Peyer's patch (tissue), 4 donors: ENCODE results near the gene LRRK1.

Experiments used
- CTCF ChIP-seq, 6 experiments: fragments of 450-650 bp in 4 of 6; fragments of 200-600 bp in 2 of 6; sonication (generic) in 1 of 6; IDR thresholded peaks; one replicate each; pipeline ENCODE4 v1.5.1; 2017 to 2019; ENCODE audit warnings: antibody characterized with exemption in 6 of 6, mild to moderate bottlenecking in 3 of 6, moderate library complexity in 1 of 6
- POLR2A ChIP-seq, 2 donors: fragments of 450-650 bp; IDR thresholded peaks; one replicate each; pipeline ENCODE4 v1.5.1; 2017; ENCODE audit warnings: antibody characterized with exemption in 2 of 2, mild to moderate bottlenecking in 2 of 2, moderate library complexity in 2 of 2

GRCh38 chr15:100947760-100948429, 28.7 kb downstream of the LRRK1 start:
- TF ChIP-seq CTCF (IDR thresholded peaks at IDR 0.05) (no peak), POLR2A (IDR thresholded peaks at IDR 0.05) (no peak)
